ENCODE results near the gene CCDC57. TPM values are rescaled to one million over a fixed set of nuclear protein-coding genes. Genes with fewer than 3 reads are reported as not detected.

The CCDC57 gene
- total RNA-seq, 4 donors from 2014 or later = 27.1 to 79.9 (median 50.9) TPM

DNA sequence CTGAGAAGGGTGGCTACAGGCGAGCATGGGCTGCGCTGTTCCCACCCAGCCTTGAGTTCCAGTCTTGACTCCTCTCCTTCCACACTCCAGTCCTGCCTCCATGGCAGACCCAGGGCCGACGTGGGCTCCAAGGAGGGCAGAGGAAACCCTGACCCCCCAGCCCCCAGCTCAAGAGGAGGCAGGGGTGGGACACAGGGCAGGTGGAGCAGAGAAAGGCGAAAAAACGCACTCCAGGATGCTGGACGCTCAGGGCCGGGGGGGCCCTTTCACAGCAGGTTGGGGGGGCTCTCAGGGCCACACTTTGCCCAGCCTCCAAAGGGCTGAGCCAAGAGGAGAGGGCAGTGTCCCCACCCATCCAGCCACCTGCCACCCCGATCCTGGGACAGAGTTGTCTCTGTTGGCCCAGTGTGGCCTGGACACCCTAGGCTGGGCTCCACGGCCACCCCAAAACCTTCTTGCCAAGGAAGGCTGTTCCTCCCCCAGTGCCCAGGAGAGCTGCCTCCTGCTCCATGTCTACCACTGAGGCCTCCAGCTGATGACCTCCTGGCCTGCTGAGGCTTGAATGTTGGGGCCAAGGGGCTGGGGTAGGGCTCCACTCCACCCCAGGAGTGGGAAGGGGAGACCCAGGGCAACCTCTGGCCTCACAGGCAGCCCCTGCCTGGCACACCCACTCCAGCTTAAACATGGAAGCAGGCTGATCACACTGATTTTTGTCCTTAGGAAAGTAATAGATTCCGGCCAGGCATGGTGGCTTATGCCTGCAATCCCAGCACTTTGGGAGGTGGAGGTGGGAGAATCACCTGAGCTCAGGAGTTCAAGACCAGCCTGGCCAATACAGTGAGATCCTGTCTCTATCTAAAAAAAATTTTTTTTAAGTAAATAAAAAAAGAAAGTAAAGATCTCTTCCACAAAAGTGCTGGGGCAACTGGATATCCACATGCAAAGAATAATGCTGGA, 7.4 kb upstream of the CCDC57 start:
- Histone ChIP-seq H3K36me3 (no peaks in the 10 kb centered on the region), H3K27me3 (no peaks in the 10 kb centered on the region), H3K27ac (no peak overlapping the region), H3K4me3 (replicated peaks in 1 of 3) (no peak overlapping the region), H3K9me3 (no peaks in the 10 kb centered on the region), H3K4me1 (peaks cover 12 to 25% of the 10 kb centered on the region in 2 donors)
- intact Hi-C loops (cut with DNase I) = no loop called here
- WGBS, 2 donors = 92 to 94% methylated on average over 10 of the region's 11 CpGs
- DNase-seq = no peak
- no peak for TF ChIP-seq POLR2A (IDR thresholded peaks at IDR 0.05)
- TF ChIP-seq, protein P1, sequence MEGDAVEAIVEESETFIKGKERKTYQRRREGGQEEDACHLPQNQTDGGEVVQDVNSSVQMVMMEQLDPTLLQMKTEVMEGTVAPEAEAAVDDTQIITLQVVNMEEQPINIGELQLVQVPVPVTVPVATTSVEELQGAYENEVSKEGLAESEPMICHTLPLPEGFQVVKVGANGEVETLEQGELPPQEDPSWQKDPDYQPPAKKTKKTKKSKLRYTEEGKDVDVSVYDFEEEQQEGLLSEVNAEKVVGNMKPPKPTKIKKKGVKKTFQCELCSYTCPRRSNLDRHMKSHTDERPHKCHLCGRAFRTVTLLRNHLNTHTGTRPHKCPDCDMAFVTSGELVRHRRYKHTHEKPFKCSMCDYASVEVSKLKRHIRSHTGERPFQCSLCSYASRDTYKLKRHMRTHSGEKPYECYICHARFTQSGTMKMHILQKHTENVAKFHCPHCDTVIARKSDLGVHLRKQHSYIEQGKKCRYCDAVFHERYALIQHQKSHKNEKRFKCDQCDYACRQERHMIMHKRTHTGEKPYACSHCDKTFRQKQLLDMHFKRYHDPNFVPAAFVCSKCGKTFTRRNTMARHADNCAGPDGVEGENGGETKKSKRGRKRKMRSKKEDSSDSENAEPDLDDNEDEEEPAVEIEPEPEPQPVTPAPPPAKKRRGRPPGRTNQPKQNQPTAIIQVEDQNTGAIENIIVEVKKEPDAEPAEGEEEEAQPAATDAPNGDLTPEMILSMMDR (IDR thresholded peaks at IDR 0.05) = no peak

DNA sequence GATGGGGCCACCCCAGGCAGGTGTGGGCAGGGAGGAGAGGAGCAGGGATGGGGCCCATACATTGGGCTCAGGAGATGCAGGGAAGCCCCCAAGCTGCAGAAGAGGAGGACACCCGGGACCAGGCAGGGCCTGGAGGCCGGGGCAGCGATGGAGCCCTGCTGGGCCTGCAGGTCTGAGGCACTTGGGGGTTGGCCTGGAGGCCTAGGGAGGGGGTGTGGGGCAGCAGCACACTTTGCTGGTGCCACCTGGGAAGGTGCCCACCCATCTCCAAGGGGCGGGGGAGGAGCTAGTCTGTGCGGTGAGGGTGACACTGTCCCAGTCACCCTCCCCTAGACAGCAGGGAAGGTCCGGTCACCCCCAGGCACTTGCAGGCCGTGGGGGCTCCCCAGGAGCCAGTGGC, 6.4 kb upstream of the CCDC57 start:
- WGBS, 2 donors = 94 to 100% methylated on average over 3 to 7 of the region's 7 CpGs
- Histone ChIP-seq H3K27me3 (no peaks in the 10 kb centered on the region), H3K4me3 (replicated peaks in 1 of 3) (no peak overlapping the region), H3K27ac (no peak overlapping the region), H3K4me1 (peaks cover 12 to 25% of the 10 kb centered on the region in 2 donors), H3K36me3 (no peaks in the 10 kb centered on the region), H3K9me3 (no peaks in the 10 kb centered on the region)
- intact Hi-C loops (cut with DNase I) = no loop called here
- no peak for DNase-seq
- TF ChIP-seq POLR2A (IDR thresholded peaks at IDR 0.05) = no peak
- TF ChIP-seq, protein P1 (IDR thresholded peaks at IDR 0.05) = no peak

DNA sequence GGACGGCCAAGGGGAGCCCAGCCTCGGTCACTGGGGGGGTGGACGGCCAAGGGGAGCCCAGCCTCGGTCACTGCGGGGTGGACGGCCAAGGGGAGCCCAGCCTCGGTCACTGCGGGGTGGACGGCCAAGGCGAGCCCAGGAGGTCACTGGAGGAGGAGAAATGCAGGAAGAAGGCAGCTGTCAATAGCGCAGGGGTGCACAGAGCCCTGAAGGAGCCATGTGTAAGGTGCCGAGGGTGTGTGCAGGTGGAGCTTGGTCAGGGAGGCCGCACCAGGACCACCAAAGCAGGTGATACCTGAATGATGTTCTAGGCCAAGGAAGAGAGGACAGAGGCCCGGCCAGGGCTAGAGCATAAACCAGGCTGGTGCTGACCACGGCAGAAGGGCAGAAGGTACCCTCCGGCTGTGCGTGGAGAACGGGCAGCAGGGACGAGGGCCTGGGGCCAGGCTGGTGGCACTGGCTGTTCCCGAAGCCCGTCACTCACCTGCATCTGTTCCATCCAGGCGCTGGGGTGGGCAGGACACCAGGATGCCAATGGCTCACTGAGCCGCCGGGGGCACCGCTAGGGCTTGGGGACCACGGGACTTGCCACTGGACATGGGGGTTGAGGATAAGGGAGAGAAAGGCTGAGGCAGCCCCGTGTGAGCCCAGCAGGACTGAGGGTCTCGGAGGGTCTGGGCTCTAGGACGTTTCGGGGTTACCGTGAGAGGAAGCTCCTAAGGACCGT, 5.9 kb upstream of the CCDC57 start:
- Histone ChIP-seq H3K36me3 (no peaks in the 10 kb centered on the region), H3K4me3 (replicated peaks in 1 of 3) (no peak overlapping the region), H3K9me3 (no peaks in the 10 kb centered on the region), H3K27me3 (no peaks in the 10 kb centered on the region), H3K27ac (no peak overlapping the region), H3K4me1 (peaks cover 13 to 28% of the 10 kb centered on the region in 2 donors)
- intact Hi-C loops (cut with DNase I) = no loop called here
- TF ChIP-seq POLR2A (IDR thresholded peaks at IDR 0.05) = no peak
- TF ChIP-seq, protein P1 (IDR thresholded peaks at IDR 0.05) = no peak
- 93 to 95% methylated on average over 18 to 30 of the region's 32 CpGs for WGBS, 2 donors
- DNase-seq = no peak

DNA sequence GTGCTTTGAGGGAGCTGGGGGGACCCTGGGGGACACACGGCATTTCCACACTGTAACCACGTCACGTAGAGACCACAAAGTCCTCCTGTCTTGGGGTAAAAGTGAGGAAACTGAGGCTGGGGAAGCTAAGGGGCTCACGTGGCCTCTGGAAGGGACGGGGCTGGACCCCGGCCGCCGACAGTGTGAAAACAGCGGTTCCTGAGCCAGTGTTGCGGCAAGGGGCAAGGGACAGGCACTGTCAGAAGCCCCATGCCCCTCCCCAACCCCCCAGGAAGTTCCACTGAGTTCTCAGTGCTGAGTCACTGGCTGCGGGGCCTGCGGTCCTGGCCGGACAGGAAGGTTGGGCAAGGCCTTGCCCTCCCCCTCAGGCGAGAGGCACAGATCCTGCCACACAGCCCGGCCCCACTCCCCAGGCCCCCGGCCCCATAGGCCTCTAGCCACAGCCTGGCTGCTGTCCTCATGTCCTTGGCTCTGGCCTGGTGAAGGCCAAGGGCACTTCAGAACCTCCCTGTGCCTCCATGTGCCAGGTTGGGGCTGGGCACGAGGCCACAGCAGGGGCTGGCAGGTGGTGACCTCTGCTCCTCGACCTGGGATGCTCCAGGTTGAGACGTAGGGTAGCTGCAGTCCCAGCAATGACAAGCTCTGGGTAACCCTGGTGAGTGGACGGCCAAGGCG, 5.0 kb upstream of the CCDC57 start:
- 80 to 93% methylated on average over 9 to 10 of the region's 21 CpGs for WGBS, 2 donors
- no peaks in the 10 kb centered on the region for H3K9me3 ChIP-seq
- peak overlapping the region; percentile 65 to 81 (median 75) for H3K27ac ChIP-seq
- H3K27me3 ChIP-seq = no peaks in the 10 kb centered on the region
- TF ChIP-seq, protein P1 (IDR thresholded peaks at IDR 0.05) = no peak
- no peak for TF ChIP-seq POLR2A (IDR thresholded peaks at IDR 0.05)
- intact Hi-C loops (cut with DNase I) = no loop called here
- H3K36me3 ChIP-seq = no peaks in the 10 kb centered on the region
- H3K4me3 ChIP-seq (replicated peaks in 1 of 3) = no peak overlapping the region
- H3K4me1 ChIP-seq = peaks cover 18 to 29% of the 10 kb centered on the region in 2 donors
- DNase-seq = no peak

Measured in thyroid gland (tissue), 4 donors.